Retinal pigment epithelial cell (primary cell): ENCODE measurements around the gene ZNF385B.

Source experiments
- DNase-seq: peaks from one replicate; pipeline ENCODE4 v3.0.0-alpha.2; 2010; ENCODE audit warnings: low read depth
- H3K4me3 ChIP-seq: 2 replicates; pipeline ENCODE4 v1.5.1; 2011; ENCODE audit warnings: mild to moderate bottlenecking, low read length, control low read depth, moderate library complexity
- TF ChIP-seq, protein P1 (sequence below): conservative IDR thresholded peaks from 2 replicates; pipeline ENCODE4 v1.5.1; 2011; ENCODE audit warnings: low read depth, low read length, control low read depth, inconsistent platforms

The ZNF385B gene

DNA sequence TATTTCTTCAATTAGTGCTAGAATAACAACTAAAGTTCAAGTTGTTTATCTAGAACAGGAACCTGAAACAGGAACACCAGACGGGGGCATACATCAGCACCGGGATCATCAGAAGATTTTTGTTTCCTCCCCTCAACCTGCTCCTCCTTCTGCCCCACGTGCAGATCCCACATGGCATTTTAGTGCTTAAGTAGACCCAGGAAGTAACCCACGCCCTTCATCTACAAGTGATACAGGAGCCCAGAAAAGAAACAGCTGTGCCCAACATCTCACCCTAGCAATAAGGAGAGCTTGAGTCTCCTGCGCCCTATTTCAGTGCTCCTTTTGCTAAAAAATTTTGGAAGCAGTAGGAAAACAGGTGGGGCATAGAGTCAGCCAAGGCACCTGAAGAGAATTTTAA is 5.2 kb downstream of the ZNF385B start:
- H3K4me3 ChIP-seq, result no peak overlapping the region
- DNase-seq, result no peak
- TF ChIP-seq, protein P1, sequence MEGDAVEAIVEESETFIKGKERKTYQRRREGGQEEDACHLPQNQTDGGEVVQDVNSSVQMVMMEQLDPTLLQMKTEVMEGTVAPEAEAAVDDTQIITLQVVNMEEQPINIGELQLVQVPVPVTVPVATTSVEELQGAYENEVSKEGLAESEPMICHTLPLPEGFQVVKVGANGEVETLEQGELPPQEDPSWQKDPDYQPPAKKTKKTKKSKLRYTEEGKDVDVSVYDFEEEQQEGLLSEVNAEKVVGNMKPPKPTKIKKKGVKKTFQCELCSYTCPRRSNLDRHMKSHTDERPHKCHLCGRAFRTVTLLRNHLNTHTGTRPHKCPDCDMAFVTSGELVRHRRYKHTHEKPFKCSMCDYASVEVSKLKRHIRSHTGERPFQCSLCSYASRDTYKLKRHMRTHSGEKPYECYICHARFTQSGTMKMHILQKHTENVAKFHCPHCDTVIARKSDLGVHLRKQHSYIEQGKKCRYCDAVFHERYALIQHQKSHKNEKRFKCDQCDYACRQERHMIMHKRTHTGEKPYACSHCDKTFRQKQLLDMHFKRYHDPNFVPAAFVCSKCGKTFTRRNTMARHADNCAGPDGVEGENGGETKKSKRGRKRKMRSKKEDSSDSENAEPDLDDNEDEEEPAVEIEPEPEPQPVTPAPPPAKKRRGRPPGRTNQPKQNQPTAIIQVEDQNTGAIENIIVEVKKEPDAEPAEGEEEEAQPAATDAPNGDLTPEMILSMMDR, result no peak

DNA sequence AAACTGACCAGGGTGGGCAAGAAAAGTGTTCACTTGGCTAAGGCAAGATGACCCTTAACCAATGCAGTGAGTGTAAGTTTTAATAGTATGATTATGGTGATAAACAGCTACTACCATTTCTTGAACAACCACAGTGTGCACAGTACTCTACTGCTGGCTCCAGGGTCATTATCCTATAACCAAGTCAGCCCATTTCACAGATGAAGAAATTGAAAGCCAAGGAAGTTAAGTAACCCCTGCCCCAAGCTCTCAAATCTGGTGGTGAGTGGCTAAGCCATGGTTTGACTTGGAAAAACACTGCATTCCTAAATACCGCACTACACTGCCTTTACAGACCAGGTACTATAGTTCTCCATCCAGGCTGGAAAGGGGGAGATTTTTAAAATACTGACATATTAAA is 5.7 kb downstream of the ZNF385B start:
- no peak for DNase-seq
- TF ChIP-seq, protein P1, result no peak

DNA sequence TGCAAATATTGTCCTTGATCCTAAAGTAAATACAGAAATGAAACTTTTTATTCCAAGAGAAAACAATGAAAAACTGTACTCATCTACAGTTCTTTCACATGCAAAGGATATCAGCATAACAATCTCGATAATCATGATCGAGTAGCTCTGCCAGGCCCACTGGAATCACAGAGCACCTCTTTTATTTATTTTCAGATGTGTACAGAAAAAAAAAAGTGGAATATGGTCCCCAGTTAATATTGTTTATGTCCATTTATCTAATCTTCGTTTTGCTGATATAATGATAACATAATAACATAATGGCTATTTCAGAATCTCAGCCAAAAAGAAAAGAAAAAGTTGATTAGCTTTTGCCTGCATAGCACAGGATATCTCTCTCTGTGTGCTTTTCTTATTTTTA is 6.5 kb downstream of the ZNF385B start:
- TF ChIP-seq, protein P1, result no peak

More for the DNA sequence above, 5.7 kb downstream of the ZNF385B start:
- H3K4me3 ChIP-seq, result no peak overlapping the region

DNA sequence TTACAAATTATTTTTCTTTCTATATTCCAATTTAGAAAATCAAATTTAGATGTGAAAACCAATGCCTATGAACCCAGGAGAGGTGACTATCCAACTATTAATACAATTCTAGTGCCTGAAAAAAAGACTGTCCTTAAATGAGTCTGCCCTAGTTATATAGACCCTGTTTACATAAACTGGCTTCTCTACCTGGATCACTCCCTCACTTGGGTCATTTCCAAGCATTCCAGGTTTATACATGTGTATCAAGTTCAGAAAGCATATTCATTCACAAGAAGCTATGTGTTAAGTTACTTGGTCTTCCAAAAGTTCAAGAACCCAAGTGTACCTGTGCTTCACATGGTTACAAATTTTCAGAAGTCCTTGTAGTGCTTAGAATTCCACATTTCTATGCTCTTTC is 8.3 kb downstream of the ZNF385B start:
- no peak for DNase-seq
- H3K4me3 ChIP-seq, result no peak overlapping the region
- TF ChIP-seq, protein P1, result no peak

More for the DNA sequence above, 6.5 kb downstream of the ZNF385B start:
- no peak for DNase-seq
- no peak overlapping the region for H3K4me3 ChIP-seq

DNA sequence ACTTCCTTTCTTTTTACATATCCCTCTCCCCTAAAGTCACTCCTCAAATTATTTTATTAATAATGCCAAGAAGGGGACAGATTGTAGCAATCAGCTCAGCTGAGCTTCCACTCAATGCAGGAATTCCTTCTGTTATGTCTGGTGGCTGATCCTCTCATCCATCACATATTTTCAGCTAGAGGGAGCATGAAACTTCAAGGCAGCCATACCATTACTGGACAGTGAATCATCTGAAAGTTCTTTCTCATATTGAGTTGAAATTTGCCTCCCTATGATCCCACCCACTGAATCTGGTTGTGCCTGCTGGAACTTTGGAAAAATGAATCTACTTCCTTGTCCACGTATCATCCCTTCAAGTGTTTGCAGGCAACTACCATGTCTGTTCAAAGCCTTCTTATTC is 11.2 kb downstream of the ZNF385B start:
- TF ChIP-seq, protein P1, result peak; percentile 46
- no peak overlapping the region for H3K4me3 ChIP-seq
- DNase-seq, result no peak

DNA sequence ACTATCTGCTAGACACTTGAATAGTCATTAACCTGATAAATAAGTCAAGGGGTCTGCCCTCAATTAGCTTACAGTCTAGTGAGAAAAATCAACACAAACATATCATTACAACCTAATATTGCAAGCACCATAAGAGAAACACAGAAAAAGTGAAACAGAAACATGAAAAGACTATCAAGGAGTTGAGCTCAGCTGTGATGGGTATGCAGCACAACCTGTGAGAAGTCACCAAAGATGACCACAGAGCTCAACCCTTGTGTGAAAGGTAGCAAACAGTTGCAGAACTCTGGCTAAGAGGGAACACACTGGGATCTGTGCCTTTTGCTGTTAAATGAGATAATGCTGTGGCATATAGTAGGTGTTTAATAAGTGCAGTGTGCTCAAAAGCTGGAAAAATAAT is 11.7 kb downstream of the ZNF385B start:
- TF ChIP-seq, protein P1, result no peak

DNA sequence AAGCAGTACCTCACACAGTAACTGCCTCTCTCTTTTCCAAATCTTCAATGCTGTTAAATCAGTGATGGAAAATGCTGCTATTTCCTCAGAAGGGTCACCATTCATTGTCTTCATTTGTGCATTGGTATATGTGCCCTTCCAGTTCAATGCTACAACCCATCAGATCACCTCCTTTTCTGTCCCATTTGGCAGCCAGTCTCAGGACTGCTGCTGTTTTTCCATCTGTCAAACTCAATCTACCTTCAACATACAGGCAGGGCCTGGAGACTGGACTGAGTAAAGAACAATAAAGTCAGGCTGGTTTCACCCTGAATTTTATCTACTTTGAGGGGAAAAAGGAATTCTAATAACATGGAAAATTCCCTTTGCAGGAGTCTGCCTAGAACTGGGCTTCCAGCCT is 17.9 kb downstream of the ZNF385B start:
- H3K4me3 ChIP-seq, result no peak overlapping the region
- no peak for DNase-seq
- TF ChIP-seq, protein P1, result no peak

More for the DNA sequence above, 11.7 kb downstream of the ZNF385B start:
- no peak overlapping the region for H3K4me3 ChIP-seq
- DNase-seq, result no peak
